Measurements from ENCODE around the gene ITGB4. TPM values are rescaled to one million over a fixed set of nuclear protein-coding genes. Genes with fewer than 3 reads are reported as not detected.
A peak's percentile ranks its signal among the peaks of the same experiment; 100 is the strongest.

ITGB4 gene
- total and polyA plus RNA-seq, 9 of the 15 experiments (the other 6 are each of a cell fraction or from before 2014, with no cell fraction given), result 0.05 to 2.8 (median 0.76) TPM; not detected in 3

DNA sequence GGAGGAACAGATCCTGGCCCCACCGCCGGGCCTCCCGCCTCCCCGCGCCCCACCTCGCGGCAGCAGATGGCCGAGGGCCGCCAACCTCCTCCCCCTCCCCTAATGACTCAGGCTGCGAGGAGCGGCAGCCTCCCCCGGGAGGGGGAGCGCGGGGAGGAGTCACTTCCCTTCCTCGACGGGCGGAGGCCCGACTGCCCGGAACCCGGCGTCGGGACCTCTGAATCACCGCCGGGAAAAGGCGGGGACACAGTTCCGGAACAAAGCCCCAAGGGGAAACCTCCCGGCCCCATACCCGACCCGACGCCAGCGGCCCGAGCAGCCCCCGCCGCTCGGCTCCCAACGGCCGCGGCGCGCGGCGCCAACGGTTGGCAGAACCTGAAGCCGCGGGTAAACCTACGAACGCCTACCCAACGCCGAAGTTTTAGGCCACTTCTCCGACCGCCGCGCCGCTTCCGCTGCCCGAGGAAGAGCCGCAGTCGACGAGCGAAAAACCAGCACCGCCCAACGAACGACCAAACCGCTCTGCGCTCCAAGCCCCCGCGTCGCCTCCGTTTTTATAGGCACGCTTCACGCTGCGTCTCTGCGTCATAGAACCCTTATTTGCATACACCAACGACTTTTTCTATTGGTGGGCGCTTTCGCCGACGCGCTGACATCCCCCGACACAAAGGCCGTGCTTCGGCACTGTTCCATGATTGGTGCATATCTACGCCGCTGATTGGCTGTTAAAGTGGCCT is 58.2 kb downstream of the ITGB4 start (continued):
- TF ChIP-seq, protein P1, sequence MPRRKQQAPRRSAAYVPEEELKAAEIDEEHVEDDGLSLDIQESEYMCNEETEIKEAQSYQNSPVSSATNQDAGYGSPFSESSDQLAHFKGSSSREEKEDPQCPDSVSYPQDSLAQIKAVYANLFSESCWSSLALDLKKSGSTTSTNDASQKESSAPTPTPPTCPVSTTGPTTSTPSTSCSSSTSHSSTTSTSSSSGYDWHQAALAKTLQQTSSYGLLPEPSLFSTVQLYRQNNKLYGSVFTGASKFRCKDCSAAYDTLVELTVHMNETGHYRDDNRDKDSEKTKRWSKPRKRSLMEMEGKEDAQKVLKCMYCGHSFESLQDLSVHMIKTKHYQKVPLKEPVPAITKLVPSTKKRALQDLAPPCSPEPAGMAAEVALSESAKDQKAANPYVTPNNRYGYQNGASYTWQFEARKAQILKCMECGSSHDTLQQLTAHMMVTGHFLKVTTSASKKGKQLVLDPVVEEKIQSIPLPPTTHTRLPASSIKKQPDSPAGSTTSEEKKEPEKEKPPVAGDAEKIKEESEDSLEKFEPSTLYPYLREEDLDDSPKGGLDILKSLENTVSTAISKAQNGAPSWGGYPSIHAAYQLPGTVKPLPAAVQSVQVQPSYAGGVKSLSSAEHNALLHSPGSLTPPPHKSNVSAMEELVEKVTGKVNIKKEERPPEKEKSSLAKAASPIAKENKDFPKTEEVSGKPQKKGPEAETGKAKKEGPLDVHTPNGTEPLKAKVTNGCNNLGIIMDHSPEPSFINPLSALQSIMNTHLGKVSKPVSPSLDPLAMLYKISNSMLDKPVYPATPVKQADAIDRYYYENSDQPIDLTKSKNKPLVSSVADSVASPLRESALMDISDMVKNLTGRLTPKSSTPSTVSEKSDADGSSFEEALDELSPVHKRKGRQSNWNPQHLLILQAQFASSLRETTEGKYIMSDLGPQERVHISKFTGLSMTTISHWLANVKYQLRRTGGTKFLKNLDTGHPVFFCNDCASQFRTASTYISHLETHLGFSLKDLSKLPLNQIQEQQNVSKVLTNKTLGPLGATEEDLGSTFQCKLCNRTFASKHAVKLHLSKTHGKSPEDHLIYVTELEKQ (CRISPR knock-in tag; IDR thresholded peaks at IDR 0.05), result no peak
- peak; percentile 90 for TF ChIP-seq CREB1 (IDR thresholded peaks at IDR 0.05)
- peak; percentile 94 for TF ChIP-seq CREB1 (CRISPR knock-in tag; IDR thresholded peaks at IDR 0.05)
- peak; percentile 99 for TF ChIP-seq CBX1 (IDR thresholded peaks at IDR 0.05; ENCODE audit: low read depth)
- peak; percentile 81; the same call in 1 of the 2 replicates for TF ChIP-seq ZNF780A (CRISPR knock-in tag; IDR thresholded peaks at IDR 0.05)
- no peak for TF ChIP-seq SMARCB1 (IDR thresholded peaks at IDR 0.05; ENCODE audit: insufficient read length, low read depth)
- TF ChIP-seq ZSCAN32 (CRISPR knock-in tag; IDR thresholded peaks at IDR 0.05), result 0 out of 2 replicates have a peak, but pooled peaks have one; percentile 42
- no peak for TF ChIP-seq RFX7 (CRISPR knock-in tag; IDR thresholded peaks at IDR 0.05)
- TF ChIP-seq EP400 (IDR thresholded peaks at IDR 0.05), result peak; percentile 80
- 0 out of 2 replicates have a peak, but pooled peaks have one; percentile 73 for TF ChIP-seq RBM17 (IDR thresholded peaks at IDR 0.05; ENCODE audit: borderline replicate concordance, low read depth, low read length)
- TF ChIP-seq E2F3 (CRISPR knock-in tag; IDR thresholded peaks at IDR 0.05), result peak; percentile 59; the same call in 1 of the 2 replicates
- TF ChIP-seq, protein P2, sequence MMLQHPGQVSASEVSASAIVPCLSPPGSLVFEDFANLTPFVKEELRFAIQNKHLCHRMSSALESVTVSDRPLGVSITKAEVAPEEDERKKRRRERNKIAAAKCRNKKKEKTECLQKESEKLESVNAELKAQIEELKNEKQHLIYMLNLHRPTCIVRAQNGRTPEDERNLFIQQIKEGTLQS (IDR thresholded peaks at IDR 0.05), result peak; percentile 65
- TF ChIP-seq, protein P2 (CRISPR knock-in tag; conservative IDR thresholded peaks at IDR 0.05), result peak; percentile 82
- TF ChIP-seq, protein P3, sequence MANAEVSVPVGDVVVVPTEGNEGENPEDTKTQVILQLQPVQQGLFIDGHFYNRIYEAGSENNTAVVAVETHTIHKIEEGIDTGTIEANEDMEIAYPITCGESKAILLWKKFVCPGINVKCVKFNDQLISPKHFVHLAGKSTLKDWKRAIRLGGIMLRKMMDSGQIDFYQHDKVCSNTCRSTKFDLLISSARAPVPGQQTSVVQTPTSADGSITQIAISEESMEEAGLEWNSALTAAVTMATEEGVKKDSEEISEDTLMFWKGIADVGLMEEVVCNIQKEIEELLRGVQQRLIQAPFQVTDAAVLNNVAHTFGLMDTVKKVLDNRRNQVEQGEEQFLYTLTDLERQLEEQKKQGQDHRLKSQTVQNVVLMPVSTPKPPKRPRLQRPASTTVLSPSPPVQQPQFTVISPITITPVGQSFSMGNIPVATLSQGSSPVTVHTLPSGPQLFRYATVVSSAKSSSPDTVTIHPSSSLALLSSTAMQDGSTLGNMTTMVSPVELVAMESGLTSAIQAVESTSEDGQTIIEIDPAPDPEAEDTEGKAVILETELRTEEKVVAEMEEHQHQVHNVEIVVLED (CRISPR knock-in tag; IDR thresholded peaks at IDR 0.05), result peak; percentile 98
- peak; percentile 57; the same call in 1 of the 2 replicates for TF ChIP-seq ZNF436 (CRISPR knock-in tag; IDR thresholded peaks at IDR 0.05)
- TF ChIP-seq, protein P4, sequence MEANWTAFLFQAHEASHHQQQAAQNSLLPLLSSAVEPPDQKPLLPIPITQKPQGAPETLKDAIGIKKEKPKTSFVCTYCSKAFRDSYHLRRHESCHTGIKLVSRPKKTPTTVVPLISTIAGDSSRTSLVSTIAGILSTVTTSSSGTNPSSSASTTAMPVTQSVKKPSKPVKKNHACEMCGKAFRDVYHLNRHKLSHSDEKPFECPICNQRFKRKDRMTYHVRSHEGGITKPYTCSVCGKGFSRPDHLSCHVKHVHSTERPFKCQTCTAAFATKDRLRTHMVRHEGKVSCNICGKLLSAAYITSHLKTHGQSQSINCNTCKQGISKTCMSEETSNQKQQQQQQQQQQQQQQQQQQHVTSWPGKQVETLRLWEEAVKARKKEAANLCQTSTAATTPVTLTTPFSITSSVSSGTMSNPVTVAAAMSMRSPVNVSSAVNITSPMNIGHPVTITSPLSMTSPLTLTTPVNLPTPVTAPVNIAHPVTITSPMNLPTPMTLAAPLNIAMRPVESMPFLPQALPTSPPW (CRISPR knock-in tag; IDR thresholded peaks at IDR 0.05), result peak; percentile 94

All from K562 (cell line).